Common myeloid progenitor, CD34-positive (primary cell): Measurements from ENCODE around the gene NEXMIF. TPM values are rescaled to one million over a fixed set of nuclear protein-coding genes. Genes with fewer than 3 reads are reported as not detected.
"Not testable (repeated sequence)": the region's sequence is repeated elsewhere in the genome, so short reads cannot be mapped to it uniquely, and the experiment has no call there.

ENCODE experiments used
- CTCF ChIA-PET: fragments of 350-600 bp; sonication (Branson Sonifier 250); formaldehyde crosslinking; loops from one replicate; lab custom pipeline; 2021; ENCODE audit warnings: antibody characterized with exemption; lab: Charles Lee
- POLR2A ChIA-PET: fragments of 350-600 bp; sonication (Branson Sonifier 250); formaldehyde crosslinking; loops from one replicate; lab custom pipeline; 2021; ENCODE audit warnings: antibody characterized with exemption; lab: Charles Lee
- DNase-seq, 3 donors: peaks; one replicate each; pipeline versions ENCODE4 v3.0.0 to v3.0.0-alpha.2; 2013
- H3K27ac ChIP-seq, 2 experiments: 1 replicate in 1 of 2; 2 replicates in 1 of 2; pipeline ENCODE4 v1.7.0; 2013; ENCODE audit warnings: inconsistent platforms in 2 of 2, low read length in 2 of 2, mild to moderate bottlenecking in 2 of 2, low read depth in 1 of 2, moderate library complexity in 1 of 2; ENCODE audit not compliant: severe bottlenecking in 2 of 2, insufficient read depth in 1 of 2, poor library complexity in 1 of 2
- H3K27me3 ChIP-seq, 5 experiments: replicated peaks in 2 of 5; 1 replicate in 3 of 5; 2 replicates in 2 of 5; pipeline versions ENCODE4 v1.6.1 to v1.7.0; 2013; ENCODE audit warnings: low read length in 4 of 5, mild to moderate bottlenecking in 2 of 5, moderate library complexity in 2 of 5, inconsistent platforms in 1 of 5; ENCODE audit not compliant: insufficient read depth in 5 of 5, control insufficient read depth in 4 of 5
- H3K36me3 ChIP-seq, 4 experiments: 1 replicate in 2 of 4; 2 replicates in 2 of 4; pipeline versions ENCODE4 v1.6.1 to v1.7.0; 2013; ENCODE audit warnings: low read length in 3 of 4, control low read depth in 1 of 4, mild to moderate bottlenecking in 1 of 4; ENCODE audit not compliant: control insufficient read depth in 4 of 4, insufficient read depth in 4 of 4
- H3K4me1 ChIP-seq, 4 experiments: 1 replicate in 3 of 4; 2 replicates in 1 of 4; pipeline versions ENCODE4 v1.6.1 to v1.7.1; 2013; ENCODE audit warnings: low read length in 3 of 4, mild to moderate bottlenecking in 3 of 4, control low read depth in 1 of 4, inconsistent platforms in 1 of 4, moderate library complexity in 1 of 4; ENCODE audit not compliant: control insufficient read depth in 4 of 4, insufficient read depth in 4 of 4; ENCODE audit errors: control extremely low read depth in 1 of 4
- H3K4me3 ChIP-seq, 7 experiments: 1 replicate in 4 of 7; 2 replicates in 3 of 7; pipeline versions ENCODE4 v1.5.1 to v1.7.0; 2013; ENCODE audit warnings: mild to moderate bottlenecking in 7 of 7, low read length in 6 of 7, moderate library complexity in 6 of 7, inconsistent platforms in 2 of 7, low read depth in 2 of 7, control low read depth in 1 of 7; ENCODE audit not compliant: insufficient read depth in 4 of 7, control insufficient read depth in 1 of 7; ENCODE audit errors: extremely low read depth in 1 of 7
- H3K9me3 ChIP-seq, 5 experiments: 1 replicate in 4 of 5; 2 replicates in 1 of 5; pipeline versions ENCODE4 v1.6.1 to v1.7.1; 2013; ENCODE audit warnings: low read length in 4 of 5, mild to moderate bottlenecking in 2 of 5, inconsistent platforms in 1 of 5, low read depth in 1 of 5, moderate library complexity in 1 of 5; ENCODE audit not compliant: control insufficient read depth in 4 of 5, insufficient read depth in 2 of 5; ENCODE audit errors: control extremely low read depth in 1 of 5
- WGBS: methylation state at CpG from one replicate; pipeline ENCODE4 v1.1.5; 2013; ENCODE audit not compliant: insufficient coverage; 5-methylcytosine and 5-hydroxymethylcytosine counted together
- polyA plus RNA-seq: library from polyadenylated mRNA; unstranded; fragments of 120-200 nt; gene quantifications from one replicate; pipeline ENCODE4 v1.2.1, GENCODE V29; 2013

The NEXMIF gene
- polyA plus RNA-seq, result 0.03 TPM

DNA sequence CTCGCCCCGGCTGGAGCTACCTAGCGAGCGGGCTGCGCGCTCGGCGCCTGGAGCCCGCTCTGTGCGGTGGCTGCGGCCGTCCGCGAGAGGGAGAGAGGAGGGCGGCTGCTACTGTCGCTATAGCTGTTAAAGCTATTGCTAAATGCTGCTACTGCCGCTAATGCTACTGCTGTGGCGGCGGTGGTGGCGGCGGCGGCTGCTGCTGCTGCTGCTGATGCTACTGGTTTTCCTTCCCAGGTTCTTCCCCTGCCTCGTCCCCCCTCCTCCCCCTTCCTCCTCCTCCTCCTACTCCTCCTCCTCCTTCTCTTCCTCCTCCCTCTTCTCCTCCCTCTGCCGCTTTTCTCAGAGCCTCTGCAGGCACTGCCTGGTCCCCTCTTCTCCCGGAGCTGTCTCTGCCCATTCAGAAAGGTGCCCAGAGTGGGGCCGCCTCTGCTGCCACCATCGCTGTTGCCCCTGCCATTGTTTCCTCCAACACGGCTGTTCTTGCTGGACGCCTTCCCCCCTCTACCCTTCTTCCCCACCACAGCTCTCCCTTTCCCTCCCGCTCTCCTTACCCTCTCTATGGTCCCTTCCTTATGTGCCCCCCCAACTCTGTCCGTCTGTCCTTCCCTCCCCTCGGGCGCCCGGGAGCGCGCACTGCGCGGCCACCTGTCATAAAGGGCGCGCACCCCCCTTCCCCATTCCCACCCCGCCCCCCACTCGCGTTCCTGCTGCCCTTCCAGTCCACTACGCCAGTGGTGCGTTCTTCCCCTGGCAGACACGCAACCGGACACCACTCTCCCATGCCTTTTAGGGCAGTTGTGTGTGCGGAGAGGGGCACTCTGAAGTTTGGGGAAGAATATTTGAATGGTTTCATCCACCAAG lies at the start of gene NEXMIF:
Gene NEXMIF (minus strand): TSS at position 228 of the 864 bp plus-strand sequence.
- DNase-seq, result peak; percentile 58 to 80 (median 71)
- 30% methylated on average over 29 of the region's 48 CpGs for WGBS

DNA sequence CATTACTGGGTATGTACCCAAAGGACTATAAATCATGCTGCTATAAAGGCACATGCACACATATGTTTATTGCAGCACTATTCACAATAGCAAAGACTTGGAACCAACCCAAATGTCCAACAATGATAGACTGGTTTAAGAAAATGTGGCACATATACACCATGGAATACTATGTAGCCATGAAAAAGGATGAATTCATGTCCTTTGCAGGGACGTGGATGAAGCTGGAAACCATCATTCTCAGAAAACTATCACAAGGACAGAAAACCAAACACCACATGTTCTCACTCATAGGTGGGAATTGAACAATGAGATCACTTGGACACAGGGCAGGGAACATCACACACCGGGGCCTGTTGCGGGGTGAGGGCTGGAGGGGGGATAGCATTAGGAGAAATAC lies 36.7 kb upstream of the NEXMIF start:
- H3K36me3 ChIP-seq, H3K9me3 ChIP-seq, POLR2A ChIA-PET, DNase-seq, H3K27ac ChIP-seq, CTCF ChIA-PET, H3K4me3 ChIP-seq, H3K27me3 ChIP-seq, H3K4me1 ChIP-seq: not testable (repeated sequence)
- no CpG with 5 or more reads among the region's 3 CpGs for WGBS

More for the DNA sequence above, at the start of gene NEXMIF:
- Histone ChIP-seq H3K36me3 (no peaks in the 10 kb centered on the region), H3K27me3 (peaks cover 2 to 31% (median 4%) of the 10 kb centered on the region in 5 experiments), H3K4me1 (peaks cover 0 to 12% (median 8%) of the 10 kb centered on the region in 4 experiments), H3K4me3 (peak within 1 kb of the TSS; percentile 26 to 73 (median 45)), H3K27ac (no peak within 1 kb of the TSS), H3K9me3 (peaks cover 0 to 12% (median 0%) of the 10 kb centered on the region in 5 experiments)
- ChIA-PET CTCF (interaction anchor here (0.7 kb wide), 1 partner anchor 350 kb away, joined by 3 read pairs; no protein-coding TSS in a partner anchor), POLR2A (no interaction called here)

DNA sequence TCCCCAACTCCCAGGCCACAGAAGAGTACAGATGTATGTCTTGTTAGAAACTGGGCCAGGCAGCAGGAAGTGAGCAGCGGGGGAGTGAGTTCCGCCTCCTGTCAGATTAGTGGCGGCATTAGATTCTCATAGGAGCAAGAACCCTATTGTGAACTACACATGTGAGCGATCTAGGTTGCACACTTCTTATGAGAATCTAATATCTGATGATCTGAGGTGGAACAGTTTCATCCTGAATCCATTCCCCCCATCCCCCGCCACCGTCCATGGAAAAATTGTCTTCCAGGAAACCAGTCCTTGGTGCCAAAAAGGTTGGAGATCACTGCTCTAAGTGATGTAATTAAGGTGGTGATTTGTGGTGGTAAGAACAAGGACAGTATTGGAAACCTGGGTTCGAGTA lies 24.5 kb upstream of the NEXMIF start:
- H3K27me3 ChIP-seq, result no peaks in the 10 kb centered on the region
- H3K4me1 ChIP-seq, result no peaks in the 10 kb centered on the region
- no peaks in the 10 kb centered on the region for H3K36me3 ChIP-seq
- ChIA-PET CTCF (no interaction called here), POLR2A (no interaction called here)
- no peak overlapping the region for H3K27ac ChIP-seq
- WGBS, result 77% methylated on average over 4 of the region's 7 CpGs
- no peak overlapping the region for H3K4me3 ChIP-seq
- no peak for DNase-seq
- H3K9me3 ChIP-seq, result peaks cover 0 to 3% (median 0%) of the 10 kb centered on the region in 5 experiments

DNA sequence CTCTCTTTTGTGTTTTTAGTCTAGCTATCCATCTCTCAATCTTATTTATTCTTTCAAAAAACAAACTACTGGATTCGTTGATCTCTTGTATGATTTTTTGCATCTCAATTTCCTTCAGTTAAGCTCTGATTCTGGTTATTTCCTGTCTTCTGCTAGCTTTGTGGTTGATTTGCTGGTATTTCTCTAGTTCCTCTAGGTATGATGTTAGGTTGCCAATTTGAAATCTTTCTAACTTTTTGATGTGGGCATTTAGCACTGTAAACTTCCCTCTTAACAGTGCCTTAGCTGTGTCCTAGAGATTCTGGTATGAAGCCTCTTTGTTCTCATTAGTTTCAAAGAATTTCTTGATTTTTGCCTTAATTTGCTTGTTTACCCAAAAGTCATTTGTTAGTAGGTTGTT lies 15.2 kb upstream of the NEXMIF start:
- no peaks in the 10 kb centered on the region for H3K27me3 ChIP-seq
- H3K36me3 ChIP-seq, result no peaks in the 10 kb centered on the region
- peaks cover 0 to 14% (median 3%) of the 10 kb centered on the region in 5 experiments for H3K9me3 ChIP-seq
- DNase-seq, result no peak
- no peak overlapping the region for H3K4me3 ChIP-seq
- H3K27ac ChIP-seq, result no peak overlapping the region
- ChIA-PET POLR2A (no interaction called here), CTCF (no interaction called here)
- H3K4me1 ChIP-seq, result no peaks in the 10 kb centered on the region
- no CpG with 5 or more reads among the region's 1 CpG for WGBS

DNA sequence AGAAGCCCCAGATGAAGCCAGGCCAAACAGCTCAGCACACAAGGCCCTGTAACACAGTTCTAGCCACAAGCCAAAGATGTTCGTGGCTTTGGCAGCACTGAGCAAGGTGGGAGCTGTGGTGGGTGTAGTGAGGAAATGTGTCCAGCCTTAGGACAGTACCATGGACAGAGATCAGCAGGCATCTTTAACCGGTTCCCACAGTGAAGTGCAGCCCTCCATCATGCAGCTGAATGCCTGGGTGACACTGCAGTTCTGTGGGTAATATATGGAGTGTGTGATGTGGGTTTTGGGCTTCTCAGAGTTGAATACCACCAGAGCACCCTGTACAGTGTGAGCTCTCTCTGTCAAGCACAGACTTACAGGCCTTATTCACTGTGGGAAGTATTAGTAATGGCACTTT lies 6.0 kb upstream of the NEXMIF start:
- peak in 2 of 3 donors; percentile 12 to 14 for DNase-seq
- Histone ChIP-seq H3K36me3 (no peaks in the 10 kb centered on the region), H3K4me1 (no peaks in the 10 kb centered on the region), H3K9me3 (no peaks in the 10 kb centered on the region), H3K27me3 (peaks cover 0 to 2% (median 0%) of the 10 kb centered on the region in 5 experiments), H3K4me3 (no peak overlapping the region), H3K27ac (no peak overlapping the region)
- WGBS, result 29% methylated on average over 1 of the region's 2 CpGs
- CTCF ChIA-PET, result interaction anchor here (1.2 kb wide), 1 partner anchor 15 kb away, joined by 3 read pairs; no protein-coding TSS in a partner anchor
- POLR2A ChIA-PET, result no interaction called here

DNA sequence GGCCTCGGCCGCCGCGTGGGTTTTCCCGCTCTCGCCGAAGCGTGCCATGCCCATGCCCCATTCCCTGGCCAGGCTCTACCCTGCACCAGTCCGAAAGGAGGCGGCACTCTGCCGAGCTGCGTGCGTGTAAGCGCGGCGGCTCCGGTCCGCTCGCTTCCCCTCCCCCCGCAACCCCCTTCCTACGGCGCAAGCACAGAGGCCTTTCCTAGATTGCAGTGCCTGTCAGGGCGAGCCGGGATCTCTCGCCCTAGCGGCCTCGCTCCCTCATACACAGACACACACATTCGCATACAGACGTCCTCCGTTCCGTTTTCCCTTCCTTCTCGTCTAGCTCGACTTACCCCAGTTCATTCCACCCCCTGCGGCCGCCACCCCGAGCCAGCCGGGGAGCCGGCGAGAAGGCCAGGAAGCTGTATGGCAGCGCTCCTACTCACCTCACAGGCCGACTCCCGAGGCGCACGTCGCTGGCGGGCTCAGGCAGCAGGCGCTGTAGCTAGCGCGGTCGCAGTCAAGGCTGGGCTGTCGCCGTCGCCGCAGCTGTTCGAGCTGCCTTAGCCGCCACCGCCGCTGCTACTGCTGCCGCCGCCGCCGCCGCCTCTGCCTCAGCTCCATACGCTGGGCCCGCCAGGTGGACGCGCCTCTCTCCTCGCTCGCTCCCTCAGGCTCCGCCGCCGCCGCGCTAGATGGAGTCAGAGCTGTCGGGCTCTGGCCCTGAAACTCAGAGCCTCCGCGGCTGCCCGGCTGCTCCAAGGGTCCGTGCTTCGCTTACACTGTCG lies 615 bp downstream of the NEXMIF start:
- H3K27ac ChIP-seq, result no peak overlapping the region
- DNase-seq, result peak; percentile 27 to 75 (median 54)
- H3K4me3 ChIP-seq, result peak overlapping the region; percentile 26 to 73 (median 45)
- no peaks in the 10 kb centered on the region for H3K36me3 ChIP-seq
- peaks cover 0 to 12% (median 8%) of the 10 kb centered on the region in 4 experiments for H3K4me1 ChIP-seq
- H3K9me3 ChIP-seq, result peaks cover 0 to 12% (median 0%) of the 10 kb centered on the region in 5 experiments
- H3K27me3 ChIP-seq, result peaks cover 2 to 31% (median 4%) of the 10 kb centered on the region in 5 experiments
- CTCF ChIA-PET, result interaction anchor here (0.7 kb wide), 1 partner anchor 351 kb away, joined by 3 read pairs; no protein-coding TSS in a partner anchor
- 45% methylated on average over 65 of the region's 81 CpGs for WGBS
- POLR2A ChIA-PET, result no interaction called here
